OCI-M1 (cell line): Measurements from ENCODE around the gene UBAC2.
"Not testable (repeated sequence)": the region's sequence is repeated elsewhere in the genome, so short reads cannot be mapped to it uniquely, and the experiment has no call there.

Experiments
- DNase-seq: peaks from one replicate; lab custom pipeline; 2025; lab: John Stamatoyannopoulos, UW

Gene UBAC2

GRCh38 chr13:99378985-99379733 lies 178.5 kb downstream of the UBAC2 start:
- no peak for DNase-seq

GRCh38 chr13:99379856-99380801 lies 179.5 kb downstream of the UBAC2 start:
- DNase-seq = no peak

- no peak for DNase-seq
These were observed 180.4 kb downstream of the UBAC2 start for GRCh38 chr13:99380921-99381645.

GRCh38 chr13:99381766-99382165 lies 181.1 kb downstream of the UBAC2 start:
- DNase-seq = no peak

- DNase-seq = no peak
These were observed 181.9 kb downstream of the UBAC2 start for GRCh38 chr13:99382428-99383133.

GRCh38 chr13:99383511-99383921 lies 182.9 kb downstream of the UBAC2 start:
- DNase-seq = no peak

- no peak for DNase-seq
These were observed 183.3 kb downstream of the UBAC2 start for GRCh38 chr13:99383946-99384345.

GRCh38 chr13:99384468-99384867 lies 183.8 kb downstream of the UBAC2 start:
- DNase-seq = no peak

- no peak for DNase-seq
These were observed 184.5 kb downstream of the UBAC2 start for GRCh38 chr13:99385161-99385560.

GRCh38 chr13:99385940-99386339 lies 185.3 kb downstream of the UBAC2 start:
- no peak for DNase-seq

GRCh38 chr13:99386495-99386894 lies 185.8 kb downstream of the UBAC2 start:
- no peak for DNase-seq

- peak; percentile 65 for DNase-seq
These were observed 186.5 kb downstream of the UBAC2 start for GRCh38 chr13:99386911-99387788.

GRCh38 chr13:99388334-99388923 lies 187.8 kb downstream of the UBAC2 start:
- no peak for DNase-seq

- not testable (repeated sequence) for DNase-seq
These were observed 188.4 kb downstream of the UBAC2 start for GRCh38 chr13:99389094-99389493.

GRCh38 chr13:99389520-99390304 lies 189.1 kb downstream of the UBAC2 start:
- DNase-seq = no peak

- DNase-seq = no peak
These were observed 189.9 kb downstream of the UBAC2 start for GRCh38 chr13:99390601-99391000.

GRCh38 chr13:99391781-99392469 lies 191.3 kb downstream of the UBAC2 start:
- no peak for DNase-seq

GRCh38 chr13:99392470-99393135 lies 191.9 kb downstream of the UBAC2 start:
- no peak for DNase-seq
